A673 (cell line): ENCODE measurements around the gene DAPK2. TPM values are rescaled to one million over a fixed set of nuclear protein-coding genes. Genes with fewer than 3 reads are reported as not detected.

Experiments
- BruUV-seq: library from RNA; stranded (reverse); fragments of 400-500 nt; replicated peaks from 2 replicates; lab custom pipeline; 2021; lab: Mats Ljungman, UMichigan
- CTCF ChIA-PET: fragments of 300-600 bp; sonication (Branson Sonifier 250); formaldehyde crosslinking; loops from one replicate; lab custom pipeline; 2022; ENCODE audit warnings: antibody characterized with exemption; lab: Charles Lee
- POLR2A ChIA-PET: fragments of 300-600 bp; sonication (Branson Sonifier 250); formaldehyde crosslinking; loops from one replicate; lab custom pipeline; 2022; ENCODE audit warnings: antibody characterized with exemption; ENCODE audit not compliant: low non-redundant PET; lab: Charles Lee
- DNase-seq: peaks from one replicate; pipeline ENCODE4 v3.0.0-alpha.2; 2015; ENCODE audit warnings: low spot score
- H3K27ac ChIP-seq: fragments of 200-600 bp; sonication (generic); 2 replicates; pipeline ENCODE4 v1.5.1; 2016; ENCODE audit warnings: mixed run types, low read depth, mild to moderate bottlenecking, mixed read lengths, antibody characterized with exemption, low read length; ENCODE audit not compliant: poor library complexity, severe bottlenecking
- H3K27me3 ChIP-seq: fragments of 200-600 bp; sonication (generic); replicated peaks from 2 replicates; pipeline ENCODE4 v1.6.1; 2017; ENCODE audit warnings: mixed run types, low read depth, mild to moderate bottlenecking, mixed read lengths, antibody characterized with exemption, low read length; ENCODE audit not compliant: insufficient read depth, poor library complexity
- H3K36me3 ChIP-seq: fragments of 200-600 bp; sonication (generic); 2 replicates; pipeline ENCODE4 v1.6.1; 2016; ENCODE audit warnings: mixed run types, mild to moderate bottlenecking, mixed read lengths, antibody characterized with exemption, low read length; ENCODE audit not compliant: insufficient read depth, poor library complexity, severe bottlenecking
- H3K4me1 ChIP-seq: fragments of 200-600 bp; sonication (generic); 2 replicates; pipeline ENCODE4 v1.6.1; 2017; ENCODE audit warnings: mixed run types, mild to moderate bottlenecking, mixed read lengths, antibody characterized with exemption, low read length; ENCODE audit not compliant: insufficient read depth, poor library complexity, severe bottlenecking
- H3K4me3 ChIP-seq: fragments of 200-600 bp; sonication (generic); 2 replicates; pipeline ENCODE4 v1.5.1; 2016; ENCODE audit warnings: low read depth, mixed run types, mild to moderate bottlenecking, mixed read lengths, low read length; ENCODE audit not compliant: poor library complexity, severe bottlenecking
- H3K9me3 ChIP-seq: fragments of 200-600 bp; sonication (generic); 2 replicates; pipeline ENCODE4 v1.6.1; 2016; ENCODE audit warnings: mixed run types, low read depth, mild to moderate bottlenecking, mixed read lengths, antibody characterized with exemption, low read length; ENCODE audit not compliant: poor library complexity, severe bottlenecking
- CTCF ChIP-seq: fragments of 300-800, 200-600 bp; sonication (generic); conservative IDR thresholded peaks from 2 replicates; pipeline ENCODE4 v1.5.1; 2017; ENCODE audit warnings: low read depth, mild to moderate bottlenecking, antibody characterized with exemption, low read length, moderate library complexity, mixed read lengths
- EZH2 ChIP-seq: fragments of 200-600 bp; sonication (generic); IDR thresholded peaks from 2 replicates; pipeline ENCODE4 v1.6.1; 2017; ENCODE audit warnings: borderline replicate concordance, low read depth, mild to moderate bottlenecking, mixed read lengths, antibody characterized with exemption, low read length; ENCODE audit not compliant: poor library complexity, severe bottlenecking
- intact Hi-C: fragments of 100-400 bp; cut with micrococcal nuclease; formaldehyde crosslinking; loops from one replicate; pipeline ENCODE4 v1.10.0; 2022; ENCODE audit not compliant: unreplicated experiment
- total RNA-seq: library from RNA; stranded (reverse); gene quantifications from 2 replicates; pipeline ENCODE4 v1.2.3, GENCODE V29; 2021

Gene DAPK2
- total RNA-seq, 1 experiment from 2014 or later: 19.2 TPM

GRCh38 chr15:63905558-63906265 lies 140.6 kb downstream of the DAPK2 start:
- TF ChIP-seq CTCF (no peak), EZH2 (no peak)
- Histone ChIP-seq H3K27ac (no peak overlapping the region), H3K4me3 (no peak overlapping the region), H3K4me1 (peaks cover 15% of the 10 kb centered on the region), H3K36me3 (no peaks in the 10 kb centered on the region), H3K27me3 (no peaks in the 10 kb centered on the region), H3K9me3 (no peaks in the 10 kb centered on the region)
- intact Hi-C loops: no loop called here
- ChIA-PET POLR2A (no interaction called here), CTCF (no interaction called here)
- BruUV-seq: no TSS peak
- peak; percentile 18 for DNase-seq

GRCh38 chr15:63905131-63905530 lies 141.2 kb downstream of the DAPK2 start:
- no peak overlapping the region for H3K27ac ChIP-seq

GRCh38 chr15:63904042-63904441 lies 142.2 kb downstream of the DAPK2 start:
- Histone ChIP-seq H3K9me3 (no peaks in the 10 kb centered on the region), H3K4me1 (peaks cover 9% of the 10 kb centered on the region), H3K27me3 (no peaks in the 10 kb centered on the region), H3K4me3 (no peak overlapping the region), H3K27ac (no peak overlapping the region), H3K36me3 (no peaks in the 10 kb centered on the region)
- intact Hi-C loops: no loop called here
- no peak for DNase-seq
- no peak for TF ChIP-seq CTCF
- CTCF ChIA-PET: no interaction called here
- BruUV-seq: no TSS peak
- POLR2A ChIA-PET: no interaction called here

More at GRCh38 chr15:63905131-63905530, 141.2 kb downstream of the DAPK2 start:
- no peak for TF ChIP-seq CTCF
- TF ChIP-seq EZH2: no peak
- peaks cover 15% of the 10 kb centered on the region for H3K4me1 ChIP-seq
- BruUV-seq: no TSS peak
- POLR2A ChIA-PET: no interaction called here
- no peaks in the 10 kb centered on the region for H3K36me3 ChIP-seq
- no peak overlapping the region for H3K4me3 ChIP-seq
- H3K9me3 ChIP-seq: no peaks in the 10 kb centered on the region
- intact Hi-C loops: no loop called here
- H3K27me3 ChIP-seq: no peaks in the 10 kb centered on the region
- DNase-seq: no peak
- CTCF ChIA-PET: no interaction called here
